HCT116 (cell line): ENCODE measurements around the gene NDUFC2. TPM values are rescaled to one million over a fixed set of nuclear protein-coding genes. Genes with fewer than 3 reads are reported as not detected.
A peak's percentile ranks its signal among the peaks of the same experiment; 100 is the strongest.

Source experiments
- ATAC-seq: fragments of 200-7000 bp; cut with Tn5 transposase; 2 replicates; pipeline ENCODE4 v1.9.1; 2020; ENCODE audit warnings: mild to moderate bottlenecking, moderate library complexity
- Bru-seq: library from RNA; stranded (reverse); fragments of 400-500 nt; gene quantifications from one replicate; lab custom pipeline; 2021; lab: Mats Ljungman, UMichigan
- BruChase-seq, 2 experiments: library from RNA; stranded (reverse); fragments of 400-500 nt; gene quantifications; one replicate each; lab custom pipeline; 2021; lab: Mats Ljungman, UMichigan
- BruUV-seq: library from RNA; stranded (reverse); fragments of 400-500 nt; replicated peaks from 2 replicates; lab custom pipeline; 2021; lab: Mats Ljungman, UMichigan
- CTCF ChIA-PET: fragments of 300-600 bp; sonication (Branson Sonifier 250); formaldehyde crosslinking; loops from one replicate; lab custom pipeline; 2021; ENCODE audit warnings: antibody characterized with exemption; lab: Charles Lee
- POLR2A ChIA-PET: fragments of 300-600, 350-600 bp; sonication (Branson Sonifier 250); formaldehyde crosslinking; loops from one replicate; lab custom pipeline; 2021; ENCODE audit warnings: antibody characterized with exemption; lab: Charles Lee
- RAD21 ChIA-PET, 2 experiments: fragments of 300-600 bp; sonication (Branson Sonifier 250); formaldehyde crosslinking; loops; one replicate each; lab custom pipeline; 2023; ENCODE audit warnings: low total read pairs in 2 of 2; ENCODE audit not compliant: uncharacterized antibody in 2 of 2, unreplicated experiment in 2 of 2, low non-redundant PET in 1 of 2; lab: Charles Lee
- DNase-seq: peaks from one replicate; pipeline ENCODE4 v3.0.0-alpha.2; 2010; ENCODE audit warnings: low read depth, low spot score
- H2AFZ ChIP-seq: fragments of 200-600 bp; shearing (Covaris generic), sonication (generic); 2 replicates; pipeline ENCODE4 v1.6.1; 2017; ENCODE audit warnings: low read depth, mixed run types, mixed read lengths, antibody characterized with exemption, low read length; ENCODE audit not compliant: poor library complexity, severe bottlenecking
- H3K27ac ChIP-seq: 2 replicates; pipeline ENCODE4 v1.5.1; 2012; ENCODE audit warnings: low read depth, low read length
- H3K27me3 ChIP-seq: fragments of 200-600 bp; sonication (generic); 2 replicates; pipeline ENCODE4 v1.6.1; 2016; ENCODE audit warnings: mixed run types, low read length, mixed read lengths; ENCODE audit not compliant: insufficient read depth
- H3K36me3 ChIP-seq, 2 experiments: fragments of 200-500 bp in 1 of 2; fragments of 200-600 bp in 1 of 2; sonication (Bioruptor generic) in 1 of 2; sonication (generic) in 1 of 2; 2 replicates each; pipeline versions ENCODE4 v1.5.1 to v1.6.1; 2014 to 2016; ENCODE audit warnings: low read length in 2 of 2, inconsistent platforms in 1 of 2, mixed read lengths in 1 of 2, mixed run types in 1 of 2; ENCODE audit not compliant: insufficient read depth in 2 of 2, control insufficient read depth in 1 of 2
- H3K4me1 ChIP-seq, 2 experiments: fragments of 200-600 bp in 1 of 2; sonication (generic) in 1 of 2; 2 replicates each; pipeline versions ENCODE4 v1.5.1 to v1.6.1; 2012 to 2017; ENCODE audit warnings: low read length in 2 of 2, inconsistent platforms in 1 of 2, mild to moderate bottlenecking in 1 of 2, mixed read lengths in 1 of 2, mixed run types in 1 of 2, moderate library complexity in 1 of 2; ENCODE audit not compliant: insufficient read depth in 2 of 2, control insufficient read depth in 1 of 2
- H3K4me2 ChIP-seq: fragments of 200-600 bp; sonication (generic); 2 replicates; pipeline ENCODE4 v1.6.1; 2017; ENCODE audit warnings: mixed run types, low read length, mixed read lengths
- H3K4me3 ChIP-seq, 2 experiments: fragments of 200-600 bp in 1 of 2; sonication (generic) in 1 of 2; replicated peaks in 1 of 2; 2 replicates each; pipeline ENCODE4 v1.5.1; 2011 to 2016; ENCODE audit warnings: low read length in 2 of 2, control low read depth in 1 of 2, low read depth in 1 of 2, mild to moderate bottlenecking in 1 of 2, mixed read lengths in 1 of 2, mixed run types in 1 of 2
- H3K79me2 ChIP-seq: fragments of 200-600 bp; sonication (generic); 2 replicates; pipeline ENCODE4 v1.6.1; 2017; ENCODE audit warnings: mild to moderate bottlenecking, mixed run types, low read length, moderate library complexity, mixed read lengths; ENCODE audit not compliant: insufficient read depth
- H3K9ac ChIP-seq: fragments of 200-600 bp; sonication (generic); 2 replicates; pipeline ENCODE4 v1.6.1; 2016; ENCODE audit warnings: low read length, mixed read lengths
- H3K9me2 ChIP-seq: fragments of 200-600 bp; sonication (generic), shearing (Covaris generic); 2 replicates; pipeline ENCODE4 v1.6.1; 2017; ENCODE audit warnings: mixed run types, mild to moderate bottlenecking, moderate library complexity; ENCODE audit not compliant: insufficient read depth
- H3K9me3 ChIP-seq, 2 experiments: fragments of 200-500 bp in 1 of 2; fragments of 200-600 bp in 1 of 2; sonication (Bioruptor generic) in 1 of 2; sonication (generic) in 1 of 2; 2 replicates each; pipeline ENCODE4 v1.6.1; 2014 to 2017; ENCODE audit warnings: low read length in 2 of 2, mixed read lengths in 2 of 2, inconsistent platforms in 1 of 2, low read depth in 1 of 2, mild to moderate bottlenecking in 1 of 2, mixed run types in 1 of 2, moderate library complexity in 1 of 2; ENCODE audit not compliant: control insufficient read depth in 1 of 2, insufficient read depth in 1 of 2
- H4K20me1 ChIP-seq: fragments of 200-600 bp; sonication (generic), shearing (Covaris generic); 2 replicates; pipeline ENCODE4 v1.6.1; 2017; ENCODE audit warnings: mixed run types, mild to moderate bottlenecking, moderate library complexity; ENCODE audit not compliant: insufficient read depth
- CBX3 ChIP-seq: IDR thresholded peaks from 2 replicates; pipeline ENCODE4 v1.6.1; 2012; ENCODE audit warnings: low read depth
- CEBPB ChIP-seq: IDR thresholded peaks from 2 replicates; pipeline ENCODE4 v1.6.1; 2012; ENCODE audit warnings: low read depth
- ELF1 ChIP-seq: IDR thresholded peaks from 2 replicates; pipeline ENCODE4 v1.6.1; 2012; ENCODE audit warnings: low read depth, borderline replicate concordance
- EZH2 ChIP-seq: fragments of 200-600 bp; sonication (generic); IDR thresholded peaks from 2 replicates; pipeline ENCODE4 v1.6.1; 2017; ENCODE audit warnings: antibody characterized with exemption, mixed run types
- FOSL1 ChIP-seq: IDR thresholded peaks from 2 replicates; pipeline ENCODE4 v1.6.1; 2012; ENCODE audit warnings: low read depth
- JUND ChIP-seq: IDR thresholded peaks from 2 replicates; pipeline ENCODE4 v1.6.1; 2012
- POLR2A ChIP-seq: IDR thresholded peaks from 2 replicates; pipeline ENCODE4 v1.7.0; 2011; ENCODE audit warnings: borderline replicate concordance; ENCODE audit not compliant: insufficient read depth, insufficient read length; ENCODE audit errors: extremely low read depth
- POLR2AphosphoS5 ChIP-seq: IDR thresholded peaks from 2 replicates; pipeline ENCODE4 v1.6.1; 2011; ENCODE audit warnings: mild to moderate bottlenecking, low read depth, low read length, moderate library complexity
- RAD21 ChIP-seq: IDR thresholded peaks from 2 replicates; pipeline ENCODE4 v1.6.1; 2012; ENCODE audit warnings: low read depth, mild to moderate bottlenecking
- SIN3A ChIP-seq: IDR thresholded peaks from 2 replicates; pipeline ENCODE4 v1.6.1; 2012; ENCODE audit warnings: low read depth
- SRF ChIP-seq: IDR thresholded peaks from 2 replicates; pipeline ENCODE4 v1.6.1; 2012; ENCODE audit warnings: low read depth
- TCF7L2 ChIP-seq: IDR thresholded peaks from 2 replicates; pipeline ENCODE4 v1.7.0; 2011; ENCODE audit warnings: borderline replicate concordance, inconsistent platforms; ENCODE audit not compliant: insufficient read depth, insufficient read length; ENCODE audit errors: extremely low read depth
- YY1 ChIP-seq: IDR thresholded peaks from 2 replicates; pipeline ENCODE4 v1.6.1; 2011; ENCODE audit warnings: low read length, low read depth, moderate library complexity, mild to moderate bottlenecking; ENCODE audit not compliant: insufficient replicate concordance; ENCODE audit errors: extremely low read depth
- ZFX ChIP-seq: fragments of 450-650 bp; IDR thresholded peaks from 2 replicates; pipeline ENCODE4 v1.6.1; 2017
- ZNF274 ChIP-seq: fragments of 200-500 bp; sonication (Bioruptor generic); IDR thresholded peaks from 2 replicates; pipeline ENCODE4 v1.6.1; 2014; ENCODE audit warnings: mild to moderate bottlenecking, low read depth, low read length, inconsistent platforms
- intact Hi-C: fragments of 100-400 bp; cut with micrococcal nuclease; formaldehyde crosslinking; loops from 2 replicates; pipeline ENCODE4 v1.10.0; 2022
- long read RNA-seq: library from polyadenylated mRNA; unstranded; transcript quantifications from one replicate; pipeline ENCODE4 v2.0.0, GENCODE V29; 2021; ENCODE audit not compliant: unreplicated experiment
- polyA plus RNA-seq: library from polyadenylated mRNA; unstranded; fragments of >200 nt; gene quantifications from 2 replicates; pipeline ENCODE4 v1.2.1, GENCODE V29; 2012; ENCODE audit warnings: missing spikeins
- total RNA-seq: library from RNA; stranded (reverse); gene quantifications from one replicate; pipeline ENCODE4 v1.2.1, GENCODE V29; 2021; ENCODE audit not compliant: unreplicated experiment
- TF ChIP-seq, protein P1 (sequence below): IDR thresholded peaks from 2 replicates; pipeline ENCODE4 v1.6.1; 2012
- TF ChIP-seq, protein P2 (sequence below), 3 experiments: fragments of 200-600 bp in 1 of 3; sonication (generic) in 1 of 3; IDR thresholded peaks in 2 of 3; conservative IDR thresholded peaks in 1 of 3; 2 replicates each; pipeline ENCODE4 v1.5.1; 2012 to 2017; ENCODE audit warnings: low read depth in 2 of 3, low read length in 2 of 3, antibody characterized with exemption in 1 of 3, borderline replicate concordance in 1 of 3, control low read depth in 1 of 3, mild to moderate bottlenecking in 1 of 3, mixed read lengths in 1 of 3, mixed run types in 1 of 3, moderate library complexity in 1 of 3; ENCODE audit not compliant: insufficient read depth in 1 of 3
- TF ChIP-seq, protein P3 (sequence below): IDR thresholded peaks from 2 replicates; pipeline ENCODE4 v1.6.1; 2012; ENCODE audit warnings: low read depth

Gene NDUFC2
- total RNA-seq, result 225 TPM
- 147 and 157 TPM in 2 replicates for polyA plus RNA-seq
- Bru-seq, nascent RNA, result percentile 73 among the genes with signal in this experiment
- BruChase-seq, experiment 1, labeled RNA remaining after a 6-hour chase, result percentile 91 among the genes with signal in this experiment
- BruChase-seq, experiment 2, labeled RNA remaining after a 2-hour chase, result percentile 80 among the genes with signal in this experiment
- long read RNA-seq, transcript NDUFC2-201 (3 exons, 2,518 nt), result major isoform, 132 of 137 reads
- long read RNA-seq, partial matches to known transcripts, result 3 of 137 reads
- long read RNA-seq, other reads (novel, unspliced or antisense), result 2 of 137 reads

DNA sequence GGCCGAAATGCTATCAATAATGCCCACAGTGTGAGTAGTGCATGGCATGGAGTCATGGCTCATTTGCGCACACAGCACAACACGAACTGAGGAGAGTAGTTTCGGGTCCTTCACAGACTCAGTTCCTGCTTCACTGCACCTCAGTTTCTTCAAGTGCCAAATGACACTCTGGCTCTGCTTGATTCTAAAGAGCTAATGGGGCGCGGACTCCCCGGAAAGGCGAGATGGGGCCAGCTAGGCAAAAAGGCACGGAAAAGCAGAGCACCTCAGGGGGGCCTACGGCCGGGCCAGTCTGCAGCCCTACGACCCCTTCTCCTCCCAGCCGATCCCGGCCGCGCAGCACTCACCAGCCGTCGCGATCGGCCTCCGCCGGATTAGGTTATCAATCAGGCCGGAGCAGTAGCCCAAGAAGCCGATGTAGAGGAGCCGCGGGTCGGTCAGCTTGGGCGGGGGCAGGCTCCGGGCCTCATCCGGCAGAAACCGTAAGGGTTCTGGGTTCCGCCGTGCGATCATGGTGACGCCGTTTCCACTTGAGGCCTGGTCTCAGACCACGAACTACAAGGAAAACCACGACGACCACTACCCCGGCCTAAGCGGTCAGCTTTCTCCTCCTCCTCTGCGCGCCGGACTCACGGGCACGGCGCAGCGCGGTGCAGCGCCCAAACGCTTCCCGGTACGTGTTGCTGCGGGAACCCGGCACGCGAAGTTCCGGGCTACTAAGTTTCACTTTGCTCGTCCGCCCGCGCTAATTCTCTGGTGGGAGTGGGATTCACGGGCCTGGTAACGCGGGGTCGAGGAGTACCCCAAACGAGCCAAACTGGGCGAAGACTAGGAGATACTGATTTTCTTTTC lies at the start of gene NDUFC2:
NDUFC2 (minus strand) TSS at position 631 of the 852 bp plus-strand sequence; CDS start at position 513, 118 bp downstream.
- ATAC-seq (peak; percentile 93), DNase-seq (peak; percentile 57)
- Histone ChIP-seq H3K79me2 (peaks cover 52% of the 10 kb centered on the region), H3K36me3 (no peaks in the 10 kb centered on the region), H4K20me1 (no peaks in the 10 kb centered on the region), H3K9me2 (no peaks in the 10 kb centered on the region), H3K27me3 (no peaks in the 10 kb centered on the region), H3K9me3 (no peaks in the 10 kb centered on the region), H2AFZ (peak within 1 kb of the TSS; percentile 87), H3K9ac (peak within 1 kb of the TSS; percentile 93), H3K4me1 (peaks cover 0 to 17% of the 10 kb centered on the region in 2 experiments; a peak in 3 of 4 replicates), H3K27ac (peak within 1 kb of the TSS; percentile 73), H3K4me2 (peak within 1 kb of the TSS; percentile 91), H3K4me3 (peak within 1 kb of the TSS; percentile 52 to 86)
- CTCF ChIA-PET, result interaction anchor here (1.0 kb wide), 1 partner anchor 79 kb away, joined by 3 read pairs; no protein-coding TSS in a partner anchor
- RAD21 ChIA-PET, result no interaction called here
- POLR2A ChIA-PET, result no interaction called here
- intact Hi-C loops, result no loop called here
- TSS peak; percentile 76 for BruUV-seq
- peak; percentile 18; the same call in 1 of the 2 replicates for TF ChIP-seq CEBPB
- TF ChIP-seq SIN3A, result peak; percentile 94
- peak; percentile 70 for TF ChIP-seq TCF7L2
- TF ChIP-seq ELF1, result no peak
- TF ChIP-seq SRF, result peak; percentile 85
- no peak for TF ChIP-seq RAD21
- TF ChIP-seq, protein P1, sequence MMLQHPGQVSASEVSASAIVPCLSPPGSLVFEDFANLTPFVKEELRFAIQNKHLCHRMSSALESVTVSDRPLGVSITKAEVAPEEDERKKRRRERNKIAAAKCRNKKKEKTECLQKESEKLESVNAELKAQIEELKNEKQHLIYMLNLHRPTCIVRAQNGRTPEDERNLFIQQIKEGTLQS, result no peak
- no peak for TF ChIP-seq ZNF274
- TF ChIP-seq CBX3, result peak; percentile 98
- TF ChIP-seq, protein P2, sequence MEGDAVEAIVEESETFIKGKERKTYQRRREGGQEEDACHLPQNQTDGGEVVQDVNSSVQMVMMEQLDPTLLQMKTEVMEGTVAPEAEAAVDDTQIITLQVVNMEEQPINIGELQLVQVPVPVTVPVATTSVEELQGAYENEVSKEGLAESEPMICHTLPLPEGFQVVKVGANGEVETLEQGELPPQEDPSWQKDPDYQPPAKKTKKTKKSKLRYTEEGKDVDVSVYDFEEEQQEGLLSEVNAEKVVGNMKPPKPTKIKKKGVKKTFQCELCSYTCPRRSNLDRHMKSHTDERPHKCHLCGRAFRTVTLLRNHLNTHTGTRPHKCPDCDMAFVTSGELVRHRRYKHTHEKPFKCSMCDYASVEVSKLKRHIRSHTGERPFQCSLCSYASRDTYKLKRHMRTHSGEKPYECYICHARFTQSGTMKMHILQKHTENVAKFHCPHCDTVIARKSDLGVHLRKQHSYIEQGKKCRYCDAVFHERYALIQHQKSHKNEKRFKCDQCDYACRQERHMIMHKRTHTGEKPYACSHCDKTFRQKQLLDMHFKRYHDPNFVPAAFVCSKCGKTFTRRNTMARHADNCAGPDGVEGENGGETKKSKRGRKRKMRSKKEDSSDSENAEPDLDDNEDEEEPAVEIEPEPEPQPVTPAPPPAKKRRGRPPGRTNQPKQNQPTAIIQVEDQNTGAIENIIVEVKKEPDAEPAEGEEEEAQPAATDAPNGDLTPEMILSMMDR (IDR thresholded peaks at IDR 0.05 in 2 of 3, conservative IDR thresholded peaks at IDR 0.05 in 1 of 3; ENCODE audit: borderline replicate concordance in 1 of 3, insufficient read depth in 1 of 3, low read depth in 2 of 3, low read length in 2 of 3), result 0 out of 6 replicates have a peak, but pooled peaks of 1 of the 3 experiments have one; percentile 13
- TF ChIP-seq, protein P3, sequence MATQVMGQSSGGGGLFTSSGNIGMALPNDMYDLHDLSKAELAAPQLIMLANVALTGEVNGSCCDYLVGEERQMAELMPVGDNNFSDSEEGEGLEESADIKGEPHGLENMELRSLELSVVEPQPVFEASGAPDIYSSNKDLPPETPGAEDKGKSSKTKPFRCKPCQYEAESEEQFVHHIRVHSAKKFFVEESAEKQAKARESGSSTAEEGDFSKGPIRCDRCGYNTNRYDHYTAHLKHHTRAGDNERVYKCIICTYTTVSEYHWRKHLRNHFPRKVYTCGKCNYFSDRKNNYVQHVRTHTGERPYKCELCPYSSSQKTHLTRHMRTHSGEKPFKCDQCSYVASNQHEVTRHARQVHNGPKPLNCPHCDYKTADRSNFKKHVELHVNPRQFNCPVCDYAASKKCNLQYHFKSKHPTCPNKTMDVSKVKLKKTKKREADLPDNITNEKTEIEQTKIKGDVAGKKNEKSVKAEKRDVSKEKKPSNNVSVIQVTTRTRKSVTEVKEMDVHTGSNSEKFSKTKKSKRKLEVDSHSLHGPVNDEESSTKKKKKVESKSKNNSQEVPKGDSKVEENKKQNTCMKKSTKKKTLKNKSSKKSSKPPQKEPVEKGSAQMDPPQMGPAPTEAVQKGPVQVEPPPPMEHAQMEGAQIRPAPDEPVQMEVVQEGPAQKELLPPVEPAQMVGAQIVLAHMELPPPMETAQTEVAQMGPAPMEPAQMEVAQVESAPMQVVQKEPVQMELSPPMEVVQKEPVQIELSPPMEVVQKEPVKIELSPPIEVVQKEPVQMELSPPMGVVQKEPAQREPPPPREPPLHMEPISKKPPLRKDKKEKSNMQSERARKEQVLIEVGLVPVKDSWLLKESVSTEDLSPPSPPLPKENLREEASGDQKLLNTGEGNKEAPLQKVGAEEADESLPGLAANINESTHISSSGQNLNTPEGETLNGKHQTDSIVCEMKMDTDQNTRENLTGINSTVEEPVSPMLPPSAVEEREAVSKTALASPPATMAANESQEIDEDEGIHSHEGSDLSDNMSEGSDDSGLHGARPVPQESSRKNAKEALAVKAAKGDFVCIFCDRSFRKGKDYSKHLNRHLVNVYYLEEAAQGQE, result no peak
- TF ChIP-seq YY1, result peak; percentile 84
- TF ChIP-seq EZH2, result no peak
- TF ChIP-seq POLR2A, result peak; percentile 78
- peak; percentile 98 for TF ChIP-seq POLR2AphosphoS5
- TF ChIP-seq JUND, result peak; percentile 20; the same call in 1 of the 2 replicates
- peak; percentile 98 for TF ChIP-seq ZFX
- no peak for TF ChIP-seq FOSL1
